ENCODE measurements around the gene ABL1. TPM values are rescaled to one million over a fixed set of nuclear protein-coding genes. Genes with fewer than 3 reads are reported as not detected.

The ABL1 gene
- total RNA-seq, 1 donor from 2014 or later: 118 TPM

DNA sequence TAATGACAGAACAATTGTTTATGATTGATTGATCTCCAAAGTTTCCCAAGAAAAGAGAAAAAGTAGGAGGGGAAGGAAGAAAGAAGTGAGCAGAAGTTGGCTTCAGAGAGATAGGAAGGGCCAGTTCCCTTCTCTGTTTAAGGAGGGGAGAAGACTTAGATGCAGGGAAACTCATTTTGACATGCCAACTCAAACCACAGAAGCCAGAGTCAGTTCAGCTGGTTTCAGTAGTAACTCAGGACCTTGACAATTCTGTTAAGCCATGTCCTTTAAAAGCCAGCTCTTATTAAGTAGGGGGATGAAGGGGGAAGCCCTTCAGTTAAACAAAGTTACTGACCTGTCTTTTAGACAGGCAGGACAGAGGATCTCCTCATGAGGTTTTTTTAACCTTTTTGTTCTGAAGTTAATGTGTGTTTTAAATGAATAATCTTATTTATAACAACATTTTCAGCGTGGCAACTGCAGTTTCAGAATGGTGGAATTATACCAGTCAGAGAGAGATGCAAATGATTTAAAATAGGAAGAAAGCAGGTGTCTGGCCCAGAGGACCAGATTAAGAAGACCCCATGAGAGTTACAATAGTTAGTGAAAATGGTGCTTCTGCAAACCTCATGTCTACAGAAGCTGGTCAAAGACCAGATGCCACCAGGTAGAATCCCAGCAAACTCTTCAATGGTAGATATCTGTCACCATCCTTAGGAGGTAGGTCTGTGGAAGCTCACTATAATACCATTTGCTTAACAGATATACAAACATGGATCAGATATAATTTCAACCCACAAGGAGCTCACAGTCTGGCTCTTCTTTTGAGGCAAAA is 29.3 kb upstream of the ABL1 start:
- Mint-ChIP-seq H3K27ac (ENCODE audit: unreplicated experiment) (no peak overlapping the region), H3K4me3 (ENCODE audit: unreplicated experiment) (peak overlapping the region; percentile 40), H3K9me3 (ENCODE audit: unreplicated experiment) (no peaks in the 10 kb centered on the region), H3K27me3 (ENCODE audit: unreplicated experiment) (no peaks in the 10 kb centered on the region), H3K4me1 (ENCODE audit: low read depth, unreplicated experiment) (peaks cover 7% of the 10 kb centered on the region), H3K36me3 (ENCODE audit: unreplicated experiment) (peaks cover 5% of the 10 kb centered on the region)
- no peak for DNase-seq
- TF ChIP-seq, protein P1, sequence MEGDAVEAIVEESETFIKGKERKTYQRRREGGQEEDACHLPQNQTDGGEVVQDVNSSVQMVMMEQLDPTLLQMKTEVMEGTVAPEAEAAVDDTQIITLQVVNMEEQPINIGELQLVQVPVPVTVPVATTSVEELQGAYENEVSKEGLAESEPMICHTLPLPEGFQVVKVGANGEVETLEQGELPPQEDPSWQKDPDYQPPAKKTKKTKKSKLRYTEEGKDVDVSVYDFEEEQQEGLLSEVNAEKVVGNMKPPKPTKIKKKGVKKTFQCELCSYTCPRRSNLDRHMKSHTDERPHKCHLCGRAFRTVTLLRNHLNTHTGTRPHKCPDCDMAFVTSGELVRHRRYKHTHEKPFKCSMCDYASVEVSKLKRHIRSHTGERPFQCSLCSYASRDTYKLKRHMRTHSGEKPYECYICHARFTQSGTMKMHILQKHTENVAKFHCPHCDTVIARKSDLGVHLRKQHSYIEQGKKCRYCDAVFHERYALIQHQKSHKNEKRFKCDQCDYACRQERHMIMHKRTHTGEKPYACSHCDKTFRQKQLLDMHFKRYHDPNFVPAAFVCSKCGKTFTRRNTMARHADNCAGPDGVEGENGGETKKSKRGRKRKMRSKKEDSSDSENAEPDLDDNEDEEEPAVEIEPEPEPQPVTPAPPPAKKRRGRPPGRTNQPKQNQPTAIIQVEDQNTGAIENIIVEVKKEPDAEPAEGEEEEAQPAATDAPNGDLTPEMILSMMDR (IDR thresholded peaks at IDR 0.05; ENCODE audit: partially characterized antibody, unreplicated experiment): no peak

DNA sequence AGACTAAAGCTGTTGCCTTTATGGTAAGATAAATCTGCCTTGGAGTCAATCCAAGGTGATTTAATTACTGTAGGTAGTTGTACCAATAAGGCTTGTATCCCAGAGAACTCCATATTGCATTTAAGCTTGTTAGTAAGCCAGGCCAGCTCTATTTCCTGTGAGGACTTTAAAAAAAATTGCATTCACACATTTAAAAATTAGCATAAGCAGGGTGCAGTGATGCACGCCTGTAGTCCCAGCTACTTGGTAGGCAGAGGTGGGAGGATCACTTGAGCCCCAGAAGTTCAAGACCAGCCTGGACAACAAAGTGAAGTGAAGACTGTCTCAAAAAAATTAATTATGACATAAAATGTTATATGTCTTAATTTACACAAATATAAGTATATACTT is 28.7 kb upstream of the ABL1 start:
- H3K4me1 Mint-ChIP-seq (ENCODE audit: low read depth, unreplicated experiment): peaks cover 7% of the 10 kb centered on the region
- no peaks in the 10 kb centered on the region for H3K27me3 Mint-ChIP-seq (ENCODE audit: unreplicated experiment)
- H3K27ac Mint-ChIP-seq (ENCODE audit: unreplicated experiment): no peak overlapping the region
- DNase-seq: no peak
- no peak overlapping the region for H3K4me3 Mint-ChIP-seq (ENCODE audit: unreplicated experiment)
- TF ChIP-seq, protein P1 (IDR thresholded peaks at IDR 0.05; ENCODE audit: partially characterized antibody, unreplicated experiment): no peak
- peaks cover 5% of the 10 kb centered on the region for H3K36me3 Mint-ChIP-seq (ENCODE audit: unreplicated experiment)
- no peaks in the 10 kb centered on the region for H3K9me3 Mint-ChIP-seq (ENCODE audit: unreplicated experiment)

DNA sequence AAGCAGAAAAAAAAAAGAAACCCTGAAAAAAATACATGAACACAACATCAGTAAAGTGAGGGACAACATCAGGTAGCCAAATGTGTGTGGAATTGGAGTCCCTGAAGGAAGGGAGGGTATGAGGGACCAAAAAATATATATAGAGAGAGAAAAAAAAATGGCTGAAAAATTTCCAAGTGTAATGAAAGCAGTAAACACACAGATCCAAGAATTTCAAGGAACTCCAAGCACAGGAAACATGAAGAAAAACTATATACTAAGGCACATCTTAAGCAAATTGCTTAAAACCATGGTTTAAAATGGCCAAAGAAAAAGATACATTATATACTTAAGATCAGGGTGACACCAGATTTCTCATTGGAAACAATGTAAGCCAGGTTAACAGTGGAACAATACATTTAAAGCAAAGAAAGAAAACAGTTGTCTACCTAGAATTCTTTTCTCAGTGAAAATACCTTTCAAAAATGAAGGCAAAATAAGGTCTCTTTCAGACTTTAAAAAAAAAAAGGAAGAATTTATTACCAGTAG is 24.4 kb upstream of the ABL1 start:
- H3K27ac Mint-ChIP-seq (ENCODE audit: unreplicated experiment): no peak overlapping the region

DNA sequence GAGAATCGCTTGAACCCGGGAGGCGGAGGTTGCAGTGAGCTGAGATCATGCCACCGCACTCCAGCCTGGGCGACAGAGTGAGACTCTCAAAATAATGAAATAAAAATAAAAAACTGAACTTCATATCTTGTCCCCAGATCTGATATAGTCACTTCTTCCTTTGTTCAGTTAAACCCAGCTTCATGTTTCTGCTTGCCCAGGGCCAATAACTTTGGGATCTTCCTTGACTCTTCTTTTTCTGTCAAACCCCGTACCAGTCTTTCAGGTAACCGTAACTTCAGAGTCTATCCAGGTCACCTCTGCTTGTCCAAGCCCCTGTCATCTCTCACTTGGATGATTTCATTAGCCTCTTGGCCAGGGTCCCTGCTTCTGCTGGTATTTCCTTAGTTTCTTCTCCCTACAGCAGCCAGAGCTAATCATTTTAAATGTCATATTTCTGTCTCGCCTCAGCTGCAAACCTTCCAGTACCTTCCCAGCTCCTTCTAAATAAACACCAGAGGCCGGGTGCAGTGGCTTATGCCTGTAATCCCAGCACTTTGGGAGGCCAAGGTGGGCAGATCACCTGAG is 19.7 kb upstream of the ABL1 start:
- Mint-ChIP-seq H3K27ac (ENCODE audit: unreplicated experiment) (no peak overlapping the region), H3K9me3 (ENCODE audit: unreplicated experiment) (peaks cover 3% of the 10 kb centered on the region), H3K4me3 (ENCODE audit: unreplicated experiment) (no peak overlapping the region), H3K27me3 (ENCODE audit: unreplicated experiment) (peaks cover 6% of the 10 kb centered on the region), H3K36me3 (ENCODE audit: unreplicated experiment) (peaks cover 9% of the 10 kb centered on the region), H3K4me1 (ENCODE audit: low read depth, unreplicated experiment) (no peaks in the 10 kb centered on the region)
- DNase-seq: no peak
- TF ChIP-seq, protein P1 (IDR thresholded peaks at IDR 0.05; ENCODE audit: partially characterized antibody, unreplicated experiment): no peak

More for the DNA sequence above, 24.4 kb upstream of the ABL1 start:
- H3K36me3 Mint-ChIP-seq (ENCODE audit: unreplicated experiment): peaks cover 5% of the 10 kb centered on the region
- H3K9me3 Mint-ChIP-seq (ENCODE audit: unreplicated experiment): no peaks in the 10 kb centered on the region
- TF ChIP-seq, protein P1 (IDR thresholded peaks at IDR 0.05; ENCODE audit: partially characterized antibody, unreplicated experiment): no peak
- no peak overlapping the region for H3K4me3 Mint-ChIP-seq (ENCODE audit: unreplicated experiment)
- DNase-seq: no peak
- peaks cover 2% of the 10 kb centered on the region for H3K27me3 Mint-ChIP-seq (ENCODE audit: unreplicated experiment)
- H3K4me1 Mint-ChIP-seq (ENCODE audit: low read depth, unreplicated experiment): peaks cover 4% of the 10 kb centered on the region

DNA sequence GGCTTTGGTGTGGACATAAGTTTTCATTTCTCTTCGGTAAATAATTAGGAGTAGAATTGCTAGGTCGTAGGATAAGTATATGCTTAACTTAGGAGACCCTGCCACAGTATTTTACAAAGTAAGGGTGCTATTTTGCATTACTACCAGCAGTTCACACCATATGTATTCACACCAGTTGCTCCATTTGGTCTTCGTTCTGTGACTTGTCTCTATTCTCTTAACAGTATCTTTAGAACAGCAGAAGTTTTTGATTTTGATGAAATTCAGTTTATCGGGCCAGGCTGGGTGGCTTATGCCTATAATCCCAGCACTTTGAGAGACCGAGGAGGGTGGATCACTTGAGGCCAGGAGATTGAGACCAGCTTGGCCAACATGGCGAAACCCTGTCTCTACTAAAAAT is 17.1 kb upstream of the ABL1 start:
- Mint-ChIP-seq H3K27ac (ENCODE audit: unreplicated experiment) (no peak overlapping the region), H3K4me3 (ENCODE audit: unreplicated experiment) (no peak overlapping the region), H3K27me3 (ENCODE audit: unreplicated experiment) (peaks cover 6% of the 10 kb centered on the region), H3K4me1 (ENCODE audit: low read depth, unreplicated experiment) (peaks cover 3% of the 10 kb centered on the region), H3K36me3 (ENCODE audit: unreplicated experiment) (peaks cover 5% of the 10 kb centered on the region), H3K9me3 (ENCODE audit: unreplicated experiment) (peaks cover 3% of the 10 kb centered on the region)
- TF ChIP-seq, protein P1 (IDR thresholded peaks at IDR 0.05; ENCODE audit: partially characterized antibody, unreplicated experiment): no peak
- no peak for DNase-seq

Data from glutamatergic neuron (in vitro differentiated cells).